Calu3 (cell line): ENCODE data around the gene GALNT5. TPM values are rescaled to one million over a fixed set of nuclear protein-coding genes. Genes with fewer than 3 reads are reported as not detected.

ENCODE experiments used
- BruUV-seq: library from RNA; stranded (reverse); fragments of 400-500 nt; replicated peaks from 2 replicates; lab custom pipeline; 2021; lab: Mats Ljungman, UMichigan
- CTCF ChIA-PET: fragments of 300-600 bp; sonication (Branson Sonifier 250); formaldehyde crosslinking; loops from one replicate; lab custom pipeline; 2022; ENCODE audit warnings: antibody characterized with exemption; lab: Charles Lee
- DNase-seq: peaks from one replicate; pipeline ENCODE4 v3.0.0; 2022
- H3K27ac Mint-ChIP-seq: one replicate; pipeline ENCODE4 v1.8.0; 2022; ENCODE audit warnings: mixed read lengths; ENCODE audit not compliant: unreplicated experiment
- H3K27me3 Mint-ChIP-seq: one replicate; pipeline ENCODE4 v1.8.0; 2022; ENCODE audit warnings: mixed read lengths; ENCODE audit not compliant: unreplicated experiment
- H3K36me3 Mint-ChIP-seq: one replicate; pipeline ENCODE4 v1.8.0; 2022; ENCODE audit warnings: mild to moderate bottlenecking, moderate library complexity, mixed read lengths; ENCODE audit not compliant: insufficient read depth, unreplicated experiment
- H3K4me1 Mint-ChIP-seq: one replicate; pipeline ENCODE4 v1.8.0; 2022; ENCODE audit warnings: mild to moderate bottlenecking, low read depth, mixed read lengths; ENCODE audit not compliant: unreplicated experiment
- H3K4me3 Mint-ChIP-seq: one replicate; pipeline ENCODE4 v1.8.0; 2022; ENCODE audit warnings: mild to moderate bottlenecking, low read depth, moderate library complexity, mixed read lengths; ENCODE audit not compliant: unreplicated experiment
- H3K9me3 Mint-ChIP-seq: one replicate; pipeline ENCODE4 v1.8.0; 2022; ENCODE audit warnings: low read depth, mixed read lengths; ENCODE audit not compliant: unreplicated experiment
- CTCF ChIP-seq: fragments of 200-600 bp; IDR thresholded peaks from one replicate; pipeline ENCODE4 v1.8.0; 2022; ENCODE audit warnings: antibody characterized with exemption; ENCODE audit not compliant: unreplicated experiment
- intact Hi-C: fragments of 100-400 bp; cut with micrococcal nuclease; formaldehyde crosslinking; loops from one replicate; pipeline ENCODE4 v1.10.0; 2022; ENCODE audit not compliant: unreplicated experiment
- total RNA-seq: library from RNA; stranded (reverse); gene quantifications from 2 replicates; pipeline ENCODE4 v1.2.3, GENCODE V29; 2022

The GALNT5 gene
- total RNA-seq, 1 experiment from 2014 or later, result 51.7 TPM

- Mint-ChIP-seq H3K4me3 (no peak overlapping the region), H3K27me3 (no peaks in the 10 kb centered on the region), H3K36me3 (no peaks in the 10 kb centered on the region), H3K27ac (no peak overlapping the region), H3K9me3 (no peaks in the 10 kb centered on the region), H3K4me1 (no peaks in the 10 kb centered on the region)
- TF ChIP-seq CTCF, result no peak
- DNase-seq, result no peak
- no TSS peak for BruUV-seq
- intact Hi-C loops, result no loop called here
- CTCF ChIA-PET, result no interaction called here
Measured at GRCh38 chr2:157315901-157316300, 58.4 kb downstream of the GALNT5 start.

- BruUV-seq, result no TSS peak
- Mint-ChIP-seq H3K27me3 (no peaks in the 10 kb centered on the region), H3K36me3 (no peaks in the 10 kb centered on the region), H3K9me3 (no peaks in the 10 kb centered on the region), H3K4me1 (peaks cover 9% of the 10 kb centered on the region), H3K4me3 (no peak overlapping the region), H3K27ac (no peak overlapping the region)
- CTCF ChIA-PET, result interaction anchor here (1.6 kb wide), 1 partner anchor 8 kb away, joined by 6 read pairs; no protein-coding TSS in a partner anchor
- intact Hi-C loops, result no loop called here
- no peak for DNase-seq
- TF ChIP-seq CTCF, result no peak
Measured at GRCh38 chr2:157318884-157319283, 61.4 kb downstream of the GALNT5 start.

GRCh38 chr2:157319795-157320194, 62.3 kb downstream of the GALNT5 start:
- H3K27me3 Mint-ChIP-seq, result no peaks in the 10 kb centered on the region
- BruUV-seq, result no TSS peak
- no peaks in the 10 kb centered on the region for H3K9me3 Mint-ChIP-seq
- no peak for DNase-seq
- CTCF ChIA-PET, result interaction anchor here (1.6 kb wide), 1 partner anchor 8 kb away, joined by 6 read pairs; no protein-coding TSS in a partner anchor
- TF ChIP-seq CTCF, result no peak
- no peak overlapping the region for H3K27ac Mint-ChIP-seq
- intact Hi-C loops, result no loop called here
- H3K4me3 Mint-ChIP-seq, result no peak overlapping the region
- H3K4me1 Mint-ChIP-seq, result peaks cover 9% of the 10 kb centered on the region
- no peaks in the 10 kb centered on the region for H3K36me3 Mint-ChIP-seq

- Mint-ChIP-seq H3K4me3 (no peak overlapping the region), H3K27ac (no peak overlapping the region), H3K27me3 (no peaks in the 10 kb centered on the region), H3K9me3 (no peaks in the 10 kb centered on the region), H3K36me3 (no peaks in the 10 kb centered on the region), H3K4me1 (peaks cover 12% of the 10 kb centered on the region)
- no peak for DNase-seq
- intact Hi-C loops, result no loop called here
- no peak for TF ChIP-seq CTCF
- BruUV-seq, result no TSS peak
- CTCF ChIA-PET, result no interaction called here
Measured at GRCh38 chr2:157320409-157320808, 62.9 kb downstream of the GALNT5 start.
